GM04503 (cell line): Measurements from ENCODE around the gene GABBR2.

Experiments
- DNase-seq: peaks from one replicate; pipeline ENCODE4 v3.0.0-alpha.2; 2012; ENCODE audit warnings: low read depth

GABBR2 gene

GRCh38 chr9:98342098-98342819 lies 366.5 kb downstream of the GABBR2 start:
- no peak for DNase-seq

- DNase-seq: no peak
These were observed 367.3 kb downstream of the GABBR2 start for GRCh38 chr9:98341157-98342097.

GRCh38 chr9:98339987-98340800 lies 368.5 kb downstream of the GABBR2 start:
- no peak for DNase-seq

- no peak for DNase-seq
These were observed 373.1 kb downstream of the GABBR2 start for GRCh38 chr9:98335661-98336060.

GRCh38 chr9:98334796-98335195 lies 373.9 kb downstream of the GABBR2 start:
- DNase-seq: no peak

- peak; percentile 82 for DNase-seq
These were observed 374.8 kb downstream of the GABBR2 start for GRCh38 chr9:98333703-98334582.

- no peak for DNase-seq
These were observed 376.3 kb downstream of the GABBR2 start for GRCh38 chr9:98332405-98332831.

GRCh38 chr9:98331536-98332259 lies 377.0 kb downstream of the GABBR2 start:
- no peak for DNase-seq

- peak; percentile 89 for DNase-seq
These were observed 377.9 kb downstream of the GABBR2 start for GRCh38 chr9:98330831-98331230.

GRCh38 chr9:98329904-98330303 lies 378.8 kb downstream of the GABBR2 start:
- no peak for DNase-seq

- no peak for DNase-seq
These were observed 379.5 kb downstream of the GABBR2 start for GRCh38 chr9:98329281-98329680.

GRCh38 chr9:98328770-98329169 lies 380.0 kb downstream of the GABBR2 start:
- DNase-seq: no peak

GRCh38 chr9:98328141-98328540 lies 380.6 kb downstream of the GABBR2 start:
- no peak for DNase-seq

- no peak for DNase-seq
These were observed 381.5 kb downstream of the GABBR2 start for GRCh38 chr9:98327249-98327561.

- DNase-seq: no peak
These were observed 382.1 kb downstream of the GABBR2 start for GRCh38 chr9:98326459-98327248.

GRCh38 chr9:98324801-98325200 lies 383.9 kb downstream of the GABBR2 start:
- DNase-seq: no peak

GRCh38 chr9:98323831-98324135 lies 385.0 kb downstream of the GABBR2 start:
- no peak for DNase-seq

GRCh38 chr9:98323051-98323830 lies 385.5 kb downstream of the GABBR2 start:
- no peak for DNase-seq

- DNase-seq: no peak
These were observed 387.5 kb downstream of the GABBR2 start for GRCh38 chr9:98321269-98321668.
